SK-N-SH (cell line): ENCODE results near the gene KLC1.

Source experiments
- CTCF ChIP-seq: fragments of 200-600 bp; sonication (generic); IDR thresholded peaks from 2 replicates; pipeline ENCODE4 v1.6.1; 2017; ENCODE audit warnings: antibody characterized with exemption, mild to moderate bottlenecking, moderate library complexity
- ELF1 ChIP-seq: IDR thresholded peaks from 2 replicates; pipeline ENCODE4 v1.4.0; 2012
- EP300 ChIP-seq, 2 experiments: IDR thresholded peaks; 2 replicates each; pipeline versions ENCODE4 v1.4.0 to v1.6.1; 2012; ENCODE audit warnings: borderline replicate concordance in 1 of 2, low read depth in 1 of 2, low read length in 1 of 2
- EZH2phosphoT487 ChIP-seq: fragments of 200-600 bp; sonication (generic); IDR thresholded peaks from 2 replicates; pipeline ENCODE4 v1.6.1; 2017; ENCODE audit warnings: low read depth, mixed run types, mild to moderate bottlenecking, antibody characterized with exemption, moderate library complexity, borderline replicate concordance
- FOXM1 ChIP-seq: IDR thresholded peaks from 2 replicates; pipeline ENCODE4 v1.4.0; 2012; ENCODE audit warnings: low read depth, mild to moderate bottlenecking
- JUND ChIP-seq: IDR thresholded peaks from 2 replicates; pipeline ENCODE4 v1.4.0; 2012
- NRF1 ChIP-seq: IDR thresholded peaks from 2 replicates; pipeline ENCODE4 v1.6.1; 2012; ENCODE audit warnings: low read depth, mild to moderate bottlenecking, low read length
- POLR2AphosphoS5 ChIP-seq: IDR thresholded peaks from 2 replicates; pipeline ENCODE4 v1.6.1; 2012; ENCODE audit warnings: low read depth, low read length
- RCOR1 ChIP-seq: fragments of 150-350 bp; IDR thresholded peaks from 2 replicates; pipeline ENCODE4 v1.6.1; 2017; ENCODE audit warnings: antibody characterized with exemption, low read length
- REST ChIP-seq: IDR thresholded peaks from 2 replicates; pipeline ENCODE4 v1.6.1; 2012; ENCODE audit warnings: mild to moderate bottlenecking, low read depth, low read length, moderate library complexity
- TAF1 ChIP-seq: IDR thresholded peaks from 2 replicates; pipeline ENCODE4 v1.6.1; 2012; ENCODE audit warnings: low read depth, mild to moderate bottlenecking, low read length, moderate library complexity, borderline replicate concordance
- TCF12 ChIP-seq: IDR thresholded peaks from 2 replicates; pipeline ENCODE4 v1.4.0; 2012
- USF1 ChIP-seq: IDR thresholded peaks from 2 replicates; pipeline ENCODE4 v1.4.0; 2012; ENCODE audit warnings: low read depth, borderline replicate concordance
- ZBTB33 ChIP-seq: IDR thresholded peaks from 2 replicates; pipeline ENCODE4 v1.4.0; 2012; ENCODE audit warnings: low read depth, borderline replicate concordance

- no peak for TF ChIP-seq TCF12
- TF ChIP-seq CTCF, result no peak
- no peak for TF ChIP-seq REST
- no peak for TF ChIP-seq POLR2AphosphoS5
- no peak for TF ChIP-seq JUND
- TF ChIP-seq NRF1, result no peak
- no peak for TF ChIP-seq FOXM1
- no peak for TF ChIP-seq EZH2phosphoT487
- TF ChIP-seq RCOR1, result no peak
- no peak for TF ChIP-seq ELF1
- TF ChIP-seq ZBTB33, result no peak
- no peak for TF ChIP-seq TAF1
- TF ChIP-seq EP300 (IDR thresholded peaks at IDR 0.05; ENCODE audit: borderline replicate concordance in 1 of 2, low read depth in 1 of 2, low read length in 1 of 2), result no peak
- TF ChIP-seq USF1, result no peak
Observed at GRCh38 chr14:103651585-103651984, 22.6 kb downstream of the KLC1 start.
